Measurements from ENCODE around the gene CX3CR1.

Gene CX3CR1

GRCh38 chr3:39289107-39289506 is 9.3 kb upstream of the CX3CR1 start:
- Histone ChIP-seq H3K4me3 (ENCODE audit: low read length) (no peak overlapping the region), H3K9me3 (ENCODE audit: insufficient read depth, low read depth, low read length) (no peaks in the 10 kb centered on the region), H3K36me3 (ENCODE audit: insufficient read depth, low read depth, low read length) (no peaks in the 10 kb centered on the region), H3K27me3 (ENCODE audit: insufficient read depth, low read length) (no peaks in the 10 kb centered on the region), H3K9ac (ENCODE audit: low read depth, low read length) (no peak overlapping the region), H3K27ac (ENCODE audit: low read length) (no peak overlapping the region), H3K4me1 (ENCODE audit: insufficient read depth, low read length) (no peaks in the 10 kb centered on the region)

GRCh38 chr3:39288300-39288808 is 8.5 kb upstream of the CX3CR1 start:
- H3K9ac ChIP-seq (ENCODE audit: low read depth, low read length) = no peak overlapping the region
- no peak overlapping the region for H3K4me3 ChIP-seq (ENCODE audit: low read length)
- H3K27ac ChIP-seq (ENCODE audit: low read length) = no peak overlapping the region
- no peaks in the 10 kb centered on the region for H3K4me1 ChIP-seq (ENCODE audit: insufficient read depth, low read length)
- no peaks in the 10 kb centered on the region for H3K9me3 ChIP-seq (ENCODE audit: insufficient read depth, low read depth, low read length)
- H3K27me3 ChIP-seq (ENCODE audit: insufficient read depth, low read length) = no peaks in the 10 kb centered on the region
- no peaks in the 10 kb centered on the region for H3K36me3 ChIP-seq (ENCODE audit: insufficient read depth, low read depth, low read length)

GRCh38 chr3:39287216-39288164 is 7.7 kb upstream of the CX3CR1 start:
- H3K36me3 ChIP-seq (ENCODE audit: insufficient read depth, low read depth, low read length) = no peaks in the 10 kb centered on the region
- no peak overlapping the region for H3K4me3 ChIP-seq (ENCODE audit: low read length)
- H3K27ac ChIP-seq (ENCODE audit: low read length) = no peak overlapping the region
- no peaks in the 10 kb centered on the region for H3K9me3 ChIP-seq (ENCODE audit: insufficient read depth, low read depth, low read length)
- no peak overlapping the region for H3K9ac ChIP-seq (ENCODE audit: low read depth, low read length)
- no peaks in the 10 kb centered on the region for H3K27me3 ChIP-seq (ENCODE audit: insufficient read depth, low read length)
- no peaks in the 10 kb centered on the region for H3K4me1 ChIP-seq (ENCODE audit: insufficient read depth, low read length)

DNA sequence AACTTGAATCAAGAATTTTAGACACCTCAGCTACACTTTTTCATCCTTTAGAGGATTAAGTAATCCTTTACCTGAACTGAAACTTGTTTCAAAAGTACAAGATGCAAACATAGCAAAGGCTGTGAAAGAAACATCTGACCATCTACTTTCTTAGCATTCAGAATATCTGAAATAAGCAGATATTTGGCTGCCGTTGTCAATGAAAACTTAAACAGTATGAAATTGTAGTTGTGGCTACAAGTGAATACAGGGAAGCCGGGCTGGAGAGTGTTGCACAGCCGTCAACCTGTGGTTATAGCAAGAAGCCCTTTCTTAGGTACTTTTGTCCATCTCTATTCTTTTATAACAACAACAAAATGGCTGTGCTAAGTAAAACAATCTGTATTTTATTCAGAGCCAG is 6.9 kb upstream of the CX3CR1 start:
- no peaks in the 10 kb centered on the region for H3K9me3 ChIP-seq (ENCODE audit: insufficient read depth, low read depth, low read length)
- H3K4me3 ChIP-seq (ENCODE audit: low read length) = no peak overlapping the region
- no peak overlapping the region for H3K9ac ChIP-seq (ENCODE audit: low read depth, low read length)
- H3K4me1 ChIP-seq (ENCODE audit: insufficient read depth, low read length) = no peaks in the 10 kb centered on the region
- no peaks in the 10 kb centered on the region for H3K36me3 ChIP-seq (ENCODE audit: insufficient read depth, low read depth, low read length)
- no peaks in the 10 kb centered on the region for H3K27me3 ChIP-seq (ENCODE audit: insufficient read depth, low read length)
- H3K27ac ChIP-seq (ENCODE audit: low read length) = no peak overlapping the region

- Histone ChIP-seq H3K27me3 (ENCODE audit: insufficient read depth, low read length) (no peaks in the 10 kb centered on the region), H3K9ac (ENCODE audit: low read depth, low read length) (no peak overlapping the region), H3K27ac (ENCODE audit: low read length) (no peak overlapping the region), H3K9me3 (ENCODE audit: insufficient read depth, low read depth, low read length) (no peaks in the 10 kb centered on the region), H3K4me3 (ENCODE audit: low read length) (no peak overlapping the region), H3K36me3 (ENCODE audit: insufficient read depth, low read depth, low read length) (no peaks in the 10 kb centered on the region), H3K4me1 (ENCODE audit: insufficient read depth, low read length) (no peaks in the 10 kb centered on the region)
Measured at GRCh38 chr3:39285332-39285731, 5.5 kb upstream of the CX3CR1 start.

GRCh38 chr3:39284457-39284881 is 4.6 kb upstream of the CX3CR1 start:
- no peaks in the 10 kb centered on the region for H3K9me3 ChIP-seq (ENCODE audit: insufficient read depth, low read depth, low read length)
- no peaks in the 10 kb centered on the region for H3K4me1 ChIP-seq (ENCODE audit: insufficient read depth, low read length)
- no peak overlapping the region for H3K4me3 ChIP-seq (ENCODE audit: low read length)
- no peaks in the 10 kb centered on the region for H3K36me3 ChIP-seq (ENCODE audit: insufficient read depth, low read depth, low read length)
- H3K9ac ChIP-seq (ENCODE audit: low read depth, low read length) = no peak overlapping the region
- no peaks in the 10 kb centered on the region for H3K27me3 ChIP-seq (ENCODE audit: insufficient read depth, low read length)
- no peak overlapping the region for H3K27ac ChIP-seq (ENCODE audit: low read length)

- Histone ChIP-seq H3K36me3 (ENCODE audit: insufficient read depth, low read depth, low read length) (no peaks in the 10 kb centered on the region), H3K4me1 (ENCODE audit: insufficient read depth, low read length) (no peaks in the 10 kb centered on the region), H3K9me3 (ENCODE audit: insufficient read depth, low read depth, low read length) (no peaks in the 10 kb centered on the region), H3K27ac (ENCODE audit: low read length) (no peak overlapping the region), H3K27me3 (ENCODE audit: insufficient read depth, low read length) (no peaks in the 10 kb centered on the region), H3K4me3 (ENCODE audit: low read length) (no peak overlapping the region), H3K9ac (ENCODE audit: low read depth, low read length) (no peak overlapping the region)
Measured at GRCh38 chr3:39282057-39282456, 2.2 kb upstream of the CX3CR1 start.

DNA sequence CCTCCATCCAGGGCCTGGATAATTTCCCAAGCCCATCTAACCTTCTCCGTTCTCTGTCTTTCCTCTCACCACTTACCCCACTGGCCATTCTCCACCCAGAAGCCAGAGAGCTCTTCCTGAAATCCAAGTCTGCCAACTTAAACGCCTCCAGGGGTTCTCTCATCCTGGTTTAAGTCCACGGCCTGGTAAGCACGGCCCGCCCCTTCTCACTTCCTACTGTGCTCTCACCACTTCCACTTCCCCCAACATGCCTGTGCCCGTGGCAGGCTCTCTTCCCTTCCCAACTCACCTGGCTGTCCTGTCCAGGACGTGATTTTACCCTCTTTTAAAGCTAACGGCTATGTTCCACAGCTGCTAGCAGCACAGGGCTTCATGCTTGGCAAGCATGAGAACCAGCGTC is 1.7 kb upstream of the CX3CR1 start:
- Histone ChIP-seq H3K4me3 (ENCODE audit: low read length) (no peak overlapping the region), H3K9ac (ENCODE audit: low read depth, low read length) (no peak overlapping the region)

DNA sequence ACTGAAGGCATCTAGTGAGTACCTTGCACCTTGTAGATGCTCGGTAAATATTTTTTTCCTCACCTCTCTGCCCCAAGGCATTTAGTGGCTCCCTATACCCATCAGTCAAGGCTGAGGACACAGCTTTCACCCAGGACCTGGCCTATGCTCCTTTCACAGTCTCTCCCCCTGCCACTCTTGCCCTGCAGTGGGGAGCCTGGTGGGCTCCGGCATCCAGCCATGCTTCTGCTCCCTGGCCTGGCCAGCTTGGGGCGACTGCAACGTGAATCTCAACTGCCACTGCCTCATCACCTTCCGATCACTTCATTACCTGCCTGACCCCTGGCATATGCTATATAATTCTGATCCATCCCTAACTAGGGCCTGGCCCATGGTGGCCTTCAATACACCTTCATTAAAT is 735 bp upstream of the CX3CR1 start:
- Histone ChIP-seq H3K36me3 (ENCODE audit: insufficient read depth, low read depth, low read length) (no peaks in the 10 kb centered on the region), H3K4me3 (ENCODE audit: low read length) (no peak overlapping the region), H3K4me1 (ENCODE audit: insufficient read depth, low read length) (no peaks in the 10 kb centered on the region), H3K27me3 (ENCODE audit: insufficient read depth, low read length) (no peaks in the 10 kb centered on the region), H3K9me3 (ENCODE audit: insufficient read depth, low read depth, low read length) (no peaks in the 10 kb centered on the region), H3K27ac (ENCODE audit: low read length) (no peak overlapping the region), H3K9ac (ENCODE audit: low read depth, low read length) (no peak overlapping the region)

More for the DNA sequence above, 1.7 kb upstream of the CX3CR1 start:
- Histone ChIP-seq H3K9me3 (ENCODE audit: insufficient read depth, low read depth, low read length) (no peaks in the 10 kb centered on the region), H3K4me1 (ENCODE audit: insufficient read depth, low read length) (no peaks in the 10 kb centered on the region), H3K36me3 (ENCODE audit: insufficient read depth, low read depth, low read length) (no peaks in the 10 kb centered on the region), H3K27me3 (ENCODE audit: insufficient read depth, low read length) (no peaks in the 10 kb centered on the region), H3K27ac (ENCODE audit: low read length) (no peak overlapping the region)

DNA sequence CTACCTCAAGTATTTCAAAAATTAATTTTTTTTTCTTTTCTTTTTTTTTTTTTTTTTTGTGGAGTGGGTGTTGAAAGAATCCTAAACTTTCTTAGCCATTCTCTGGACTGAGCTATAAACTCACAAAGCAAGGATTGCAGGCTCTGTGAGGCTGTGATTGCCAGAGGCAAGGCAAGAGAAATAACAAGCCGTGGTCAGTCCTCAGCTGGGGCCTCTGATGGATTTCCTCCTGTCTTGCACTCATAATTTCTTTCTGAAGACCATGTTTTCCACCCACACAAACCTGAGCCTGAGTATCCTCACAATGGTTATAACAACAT is 1.3 kb downstream of the CX3CR1 start:
- no peak overlapping the region for H3K4me3 ChIP-seq (ENCODE audit: low read length)
- H3K36me3 ChIP-seq (ENCODE audit: insufficient read depth, low read depth, low read length) = no peaks in the 10 kb centered on the region
- no peak overlapping the region for H3K9ac ChIP-seq (ENCODE audit: low read depth, low read length)
- no peaks in the 10 kb centered on the region for H3K27me3 ChIP-seq (ENCODE audit: insufficient read depth, low read length)
- no peaks in the 10 kb centered on the region for H3K9me3 ChIP-seq (ENCODE audit: insufficient read depth, low read depth, low read length)
- no peak overlapping the region for H3K27ac ChIP-seq (ENCODE audit: low read length)
- no peaks in the 10 kb centered on the region for H3K4me1 ChIP-seq (ENCODE audit: insufficient read depth, low read length)

- no peaks in the 10 kb centered on the region for H3K36me3 ChIP-seq (ENCODE audit: insufficient read depth, low read depth, low read length)
- no peak overlapping the region for H3K4me3 ChIP-seq (ENCODE audit: low read length)
- no peaks in the 10 kb centered on the region for H3K4me1 ChIP-seq (ENCODE audit: insufficient read depth, low read length)
- H3K9me3 ChIP-seq (ENCODE audit: insufficient read depth, low read depth, low read length) = no peaks in the 10 kb centered on the region
- H3K27ac ChIP-seq (ENCODE audit: low read length) = no peak overlapping the region
- H3K27me3 ChIP-seq (ENCODE audit: insufficient read depth, low read length) = no peaks in the 10 kb centered on the region
- H3K9ac ChIP-seq (ENCODE audit: low read depth, low read length) = no peak overlapping the region
Measured at GRCh38 chr3:39277893-39278615, 1.8 kb downstream of the CX3CR1 start.

DNA sequence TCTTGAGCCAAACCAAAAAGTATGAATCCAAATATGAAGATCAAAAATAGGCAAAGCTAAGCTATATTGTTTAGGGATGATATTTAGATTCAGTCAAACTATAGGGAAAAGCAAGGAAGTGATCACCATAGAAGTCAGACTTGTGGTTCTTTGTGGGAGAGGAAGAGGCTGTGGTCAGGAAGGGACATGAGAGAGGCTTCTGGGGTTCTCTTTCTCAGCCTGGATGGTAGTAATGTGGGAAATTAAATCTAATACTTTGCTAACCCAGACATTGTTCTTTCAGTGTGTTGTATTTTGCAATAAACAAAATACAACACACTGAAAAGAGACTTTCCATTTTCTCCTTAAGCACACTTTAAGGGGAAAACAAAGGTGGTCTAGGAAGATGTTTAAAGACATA is 3.1 kb downstream of the CX3CR1 start:
- H3K27me3 ChIP-seq (ENCODE audit: insufficient read depth, low read length) = no peaks in the 10 kb centered on the region
- H3K9me3 ChIP-seq (ENCODE audit: insufficient read depth, low read depth, low read length) = no peaks in the 10 kb centered on the region
- no peak overlapping the region for H3K27ac ChIP-seq (ENCODE audit: low read length)
- H3K4me1 ChIP-seq (ENCODE audit: insufficient read depth, low read length) = no peaks in the 10 kb centered on the region
- no peaks in the 10 kb centered on the region for H3K36me3 ChIP-seq (ENCODE audit: insufficient read depth, low read depth, low read length)
- H3K9ac ChIP-seq (ENCODE audit: low read depth, low read length) = no peak overlapping the region
- no peak overlapping the region for H3K4me3 ChIP-seq (ENCODE audit: low read length)
